Measurements from ENCODE around the gene ITSN1.
"Not testable (repeated sequence)": the region's sequence is repeated elsewhere in the genome, so short reads cannot be mapped to it uniquely, and the experiment has no call there.

ITSN1 gene

DNA sequence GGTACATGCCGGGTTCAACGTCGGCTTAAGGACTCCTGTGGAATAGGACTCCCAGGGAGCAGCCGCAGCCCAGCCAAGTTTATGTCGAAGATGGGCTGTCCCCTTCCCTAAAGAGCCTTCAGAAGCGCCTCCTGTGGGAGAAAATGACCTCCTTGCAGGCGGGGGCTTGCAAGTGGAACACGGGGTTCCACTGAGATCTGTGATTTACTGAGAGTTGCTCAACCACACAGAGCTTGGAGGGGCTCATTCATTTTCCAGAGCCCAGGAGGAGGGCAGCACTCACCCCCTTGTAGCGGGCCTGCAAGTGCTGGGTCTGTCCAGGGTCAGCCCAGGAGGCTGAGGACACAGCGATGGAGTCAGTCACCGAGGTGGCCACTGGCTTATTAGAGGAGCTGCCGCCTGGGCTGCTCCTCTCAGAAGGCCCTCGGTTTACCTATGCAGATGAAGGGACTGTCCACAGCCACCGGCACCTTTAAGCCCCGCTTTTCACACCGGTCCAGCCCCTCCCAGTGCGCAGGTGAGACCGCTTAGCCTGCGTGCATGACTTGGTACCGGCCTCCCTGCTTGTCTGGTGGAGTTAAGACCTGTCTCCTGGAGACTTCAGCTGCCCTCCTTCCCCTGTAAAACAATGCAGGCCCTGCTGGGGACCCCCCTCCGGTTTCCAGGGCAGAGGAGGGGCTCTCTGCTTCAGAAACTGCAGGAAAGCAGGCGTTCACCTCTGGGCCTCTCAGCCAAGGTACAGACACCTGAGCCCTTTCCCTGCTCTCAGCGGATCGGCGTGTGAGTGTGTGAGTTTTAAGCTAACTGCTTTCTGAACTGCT, 215.8 kb downstream of the ITSN1 start:
- no peak for FAIRE-seq
- no peak for DNase-seq (ENCODE audit: low spot score)

DNA sequence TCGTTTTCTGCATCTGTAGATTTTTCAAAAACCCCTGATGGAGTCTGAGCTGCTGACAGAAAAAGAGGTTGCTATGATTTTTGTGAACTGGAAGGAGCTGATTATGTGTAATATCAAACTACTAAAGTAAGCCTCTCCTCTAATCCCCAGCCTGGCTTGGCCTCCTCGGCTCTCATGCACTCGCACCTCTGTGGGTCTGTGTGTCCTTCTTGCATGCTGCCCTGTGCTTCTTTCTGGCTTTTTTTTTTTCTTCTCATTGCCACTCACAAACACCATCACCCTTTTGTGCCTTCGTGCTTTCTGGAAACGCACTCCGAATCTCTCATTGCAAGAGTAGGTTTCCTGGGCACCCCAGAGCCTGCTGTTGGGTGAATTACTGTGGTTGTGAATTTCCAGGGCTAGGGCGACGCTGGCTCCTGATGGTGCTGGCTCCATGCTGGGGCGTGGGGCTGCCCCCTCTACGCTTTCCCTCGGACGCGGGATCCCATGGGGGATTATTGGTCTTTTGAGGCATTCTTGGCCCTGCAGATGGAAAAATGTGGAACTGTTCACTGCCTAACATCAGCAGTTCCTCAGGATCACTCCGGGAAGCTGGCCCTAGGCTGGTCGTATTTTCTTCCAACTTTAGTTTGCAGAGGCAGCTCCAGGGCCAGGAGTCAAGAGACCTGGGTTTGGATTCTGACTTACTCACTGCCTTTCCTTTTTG, 216.5 kb downstream of the ITSN1 start:
- FAIRE-seq = no peak
- DNase-seq (ENCODE audit: low spot score) = no peak

DNA sequence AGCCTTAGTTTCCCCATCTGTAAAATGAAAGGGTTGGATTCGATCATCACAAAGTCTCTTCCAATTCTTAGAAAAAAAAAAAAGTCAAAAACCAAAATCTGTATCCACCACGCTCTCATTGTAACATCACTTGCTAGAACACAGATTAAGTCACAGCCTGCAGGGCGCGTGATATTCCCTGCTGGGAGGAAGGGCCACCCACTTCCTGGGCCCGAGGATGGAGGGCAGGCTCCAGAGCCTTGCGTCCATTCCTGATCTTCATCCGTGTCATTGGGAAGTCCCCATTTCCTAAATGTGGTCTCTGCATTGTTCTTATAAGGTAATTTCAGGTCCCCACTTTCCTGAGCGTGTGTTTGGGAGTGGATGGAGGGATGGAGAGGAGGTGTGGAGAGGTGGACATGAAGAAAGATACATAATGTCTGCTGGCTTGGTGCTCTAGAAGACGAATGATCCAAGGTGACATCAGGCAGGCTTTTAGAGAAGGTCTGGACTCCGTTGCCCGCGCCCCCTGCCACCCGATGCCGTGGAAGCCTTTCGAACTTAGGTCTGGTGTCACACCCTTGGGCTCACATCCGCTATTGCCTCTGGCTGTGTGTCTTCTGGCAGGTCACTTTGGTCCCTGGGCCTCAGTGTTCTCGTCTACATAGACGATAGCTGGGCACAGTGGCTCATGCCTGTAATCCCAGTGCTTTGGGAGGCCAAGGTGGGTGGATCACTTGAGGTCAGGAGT, 217.2 kb downstream of the ITSN1 start:
- no peak for FAIRE-seq
- DNase-seq (ENCODE audit: low spot score) = no peak

DNA sequence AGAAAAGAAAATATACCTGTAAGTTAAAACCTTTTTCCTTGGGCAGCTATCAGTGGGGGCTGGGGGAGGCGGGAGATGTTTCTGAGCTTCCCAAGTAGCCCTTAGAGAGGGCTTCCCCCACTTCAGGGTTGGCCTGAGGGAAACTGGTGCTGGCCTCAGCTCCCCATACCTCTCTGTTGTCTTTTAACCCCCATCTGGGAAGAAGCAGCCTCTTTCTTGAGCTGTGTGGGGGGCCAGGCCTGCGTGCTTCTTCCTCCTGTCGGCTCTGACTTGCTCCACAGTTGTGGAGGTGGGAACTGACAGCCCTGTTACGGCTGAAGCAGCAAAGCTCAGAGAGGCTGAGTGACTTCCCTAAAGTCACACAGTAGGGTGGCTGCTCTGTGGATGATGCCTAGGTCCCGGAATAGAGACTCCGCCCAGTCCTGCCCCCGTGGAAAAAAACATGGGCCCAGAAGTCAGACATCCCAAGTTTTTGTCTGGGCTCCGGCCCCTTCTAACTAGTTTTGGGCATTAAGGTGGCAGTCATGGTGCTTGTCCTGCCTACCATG, 218.1 kb downstream of the ITSN1 start:
- DNase-seq (ENCODE audit: low spot score) = no peak
- FAIRE-seq = no peak

DNA sequence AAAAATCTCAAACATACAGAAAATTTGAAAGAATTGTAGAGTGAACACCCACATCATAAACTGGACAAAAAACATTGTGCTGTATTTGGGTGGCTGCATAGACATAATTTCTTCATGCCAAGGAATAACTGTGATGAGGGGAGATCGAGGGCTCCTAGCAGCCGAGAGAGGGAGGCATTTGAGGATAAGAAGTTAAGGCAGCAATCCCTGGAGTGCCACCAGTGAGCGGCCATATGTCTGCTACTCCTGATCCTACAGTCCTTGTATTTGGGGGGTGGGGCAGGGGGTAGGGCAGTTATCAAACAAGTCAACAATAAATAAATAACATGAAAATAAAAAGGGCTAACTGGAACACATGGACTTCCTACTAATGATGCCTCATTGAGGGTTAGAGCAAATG, 218.8 kb downstream of the ITSN1 start:
- no peak for FAIRE-seq
- DNase-seq (ENCODE audit: low spot score) = no peak

DNA sequence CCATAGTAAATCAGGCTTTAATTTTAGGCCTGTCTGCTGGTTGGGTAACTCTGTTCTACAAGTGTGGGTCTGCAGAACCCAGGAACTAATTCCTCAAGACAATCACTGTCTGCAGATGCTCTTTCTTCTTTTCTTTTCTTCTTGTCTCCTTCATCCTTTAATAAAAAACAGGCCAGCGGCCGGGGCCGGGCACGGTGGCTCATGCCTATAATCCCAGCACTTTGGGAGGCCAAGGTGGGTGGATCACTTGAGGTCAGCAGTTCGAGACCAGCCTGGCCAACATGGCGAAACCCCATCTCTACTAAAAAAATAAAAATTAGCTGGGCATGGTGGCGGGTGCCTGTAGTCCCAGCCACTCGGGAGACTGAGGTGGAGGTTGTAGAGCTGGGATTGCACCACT, 220.9 kb downstream of the ITSN1 start:
- DNase-seq (ENCODE audit: low spot score); FAIRE-seq: not testable (repeated sequence)

DNA sequence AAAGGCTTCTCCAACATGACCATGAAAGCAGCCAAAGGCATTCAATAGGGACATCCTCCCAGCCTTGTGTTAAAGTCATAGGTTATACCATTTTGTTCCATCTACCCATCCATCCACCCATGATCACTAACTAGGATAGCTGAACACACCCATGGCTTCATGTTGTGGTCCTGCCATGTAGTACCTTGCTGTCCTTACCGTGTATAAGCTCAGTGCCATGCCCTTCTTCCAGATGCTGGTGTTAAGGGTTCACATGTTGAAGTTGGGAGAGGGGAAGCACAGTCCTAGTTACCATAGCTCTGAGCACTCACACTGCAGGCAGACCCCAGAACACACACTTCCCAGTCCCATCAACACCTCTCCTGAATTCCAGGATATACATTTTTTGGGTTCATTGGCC, 221.8 kb downstream of the ITSN1 start:
- FAIRE-seq (no peak), DNase-seq (ENCODE audit: low spot score) (no peak)

DNA sequence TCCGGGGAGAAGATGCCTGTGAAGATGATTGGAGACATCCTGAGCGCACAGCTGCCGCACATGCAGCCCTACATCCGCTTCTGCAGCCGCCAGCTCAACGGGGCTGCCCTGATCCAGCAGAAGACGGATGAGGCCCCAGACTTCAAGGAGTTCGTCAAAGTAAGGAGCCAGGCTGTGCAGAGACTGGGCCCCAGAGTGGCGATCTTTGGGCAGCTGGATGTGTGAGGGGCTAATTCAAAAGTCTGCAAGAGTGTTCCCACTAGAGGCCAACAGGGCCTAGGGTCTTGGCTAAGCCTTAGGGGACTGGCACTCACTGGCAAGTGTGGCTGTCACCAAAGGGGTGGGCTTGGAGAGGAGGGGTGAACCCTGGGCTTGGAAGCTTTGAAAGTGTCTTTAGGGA, 222.9 kb downstream of the ITSN1 start:
- DNase-seq (ENCODE audit: low spot score) (no peak), FAIRE-seq (no peak)

DNA sequence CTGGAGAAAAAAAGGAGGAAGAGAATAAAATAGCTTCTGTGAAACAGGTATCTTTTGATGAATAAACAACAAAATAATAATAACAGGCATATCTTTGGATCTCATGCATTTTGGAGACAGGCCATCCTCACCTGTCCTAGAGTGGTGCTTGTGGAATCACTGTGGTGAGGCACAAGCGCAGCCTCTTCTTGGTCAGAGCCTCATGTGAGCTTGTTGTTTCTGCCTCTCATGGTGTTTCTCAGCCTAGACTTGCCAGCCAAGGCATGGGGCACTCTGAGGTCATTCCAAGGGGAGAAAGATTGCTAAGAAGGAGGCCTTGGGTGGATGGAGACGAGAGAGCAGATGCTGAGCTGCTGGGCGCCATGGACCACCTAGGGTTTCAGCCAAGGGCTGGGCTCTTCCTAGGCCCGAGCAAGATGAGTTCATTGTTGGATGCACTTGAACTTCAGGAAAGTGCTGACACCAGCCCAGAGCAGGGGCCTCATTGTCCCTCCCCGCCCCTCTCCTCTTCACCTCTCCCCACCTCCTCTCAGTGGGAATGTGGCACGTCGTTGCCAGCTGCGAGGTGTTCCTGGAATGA, 223.8 kb downstream of the ITSN1 start:
- DNase-seq (ENCODE audit: low spot score) (no peak), FAIRE-seq (no peak)

DNA sequence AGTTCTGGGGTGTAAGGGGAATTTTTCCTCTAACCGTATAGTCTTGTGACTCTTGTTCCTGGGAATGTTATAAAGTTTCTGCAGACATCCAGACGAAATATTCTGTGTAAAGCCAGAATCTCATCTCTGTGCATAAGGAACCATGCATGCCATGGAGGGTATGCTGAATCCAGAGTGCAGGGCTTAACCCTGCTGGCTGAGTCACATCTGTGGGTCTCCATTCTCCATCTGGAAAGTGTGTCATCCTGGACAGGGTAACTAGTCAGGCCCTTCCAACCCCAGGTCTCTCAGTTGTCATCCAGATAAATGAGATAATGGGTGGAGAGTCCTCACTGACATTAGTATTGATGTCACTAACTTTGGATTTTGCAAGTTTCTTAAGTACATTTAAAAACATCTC, 224.5 kb downstream of the ITSN1 start:
- FAIRE-seq (no peak), DNase-seq (ENCODE audit: low spot score) (no peak)

DNA sequence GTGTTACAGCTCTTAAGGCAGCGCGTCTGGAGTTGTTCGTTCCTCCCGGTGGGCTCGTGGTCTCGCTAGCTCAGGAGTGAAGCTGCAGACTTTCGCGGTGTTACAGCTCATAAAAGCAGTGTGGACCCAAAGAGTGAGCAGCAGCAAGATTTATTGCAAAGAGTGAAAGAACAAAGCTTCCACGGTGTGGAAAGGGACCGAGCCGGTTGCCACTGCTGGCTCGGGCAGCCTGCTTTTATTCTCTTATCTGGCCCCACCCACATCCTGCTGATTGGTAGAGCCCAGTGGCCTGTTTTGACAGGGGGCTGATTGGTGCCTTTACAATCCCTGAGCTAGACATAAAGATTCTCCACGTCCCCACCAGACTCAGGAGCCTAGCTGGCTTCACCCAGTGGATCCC, 225.6 kb downstream of the ITSN1 start:
- not testable (repeated sequence) for DNase-seq (ENCODE audit: low spot score); FAIRE-seq

DNA sequence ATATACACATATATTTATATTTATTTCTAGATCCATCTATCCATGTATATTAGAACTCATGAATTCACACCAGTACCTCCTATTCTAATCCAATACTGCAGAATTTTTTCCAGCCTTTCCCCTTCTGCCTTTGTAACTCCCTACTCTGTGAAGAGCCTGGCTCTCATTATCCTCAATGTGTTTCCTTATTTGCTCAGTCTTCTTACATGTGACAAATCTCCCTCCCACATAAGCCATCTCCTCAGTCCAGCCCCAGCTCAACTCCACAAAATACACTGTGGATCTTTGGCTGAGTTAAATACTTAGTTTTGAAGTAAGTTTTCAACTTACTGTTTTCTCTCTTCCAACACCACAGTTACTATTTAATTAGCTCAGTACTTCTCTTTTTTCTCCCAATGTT, 227.6 kb downstream of the ITSN1 start:
- FAIRE-seq = no peak
- no peak for DNase-seq (ENCODE audit: low spot score)

DNA sequence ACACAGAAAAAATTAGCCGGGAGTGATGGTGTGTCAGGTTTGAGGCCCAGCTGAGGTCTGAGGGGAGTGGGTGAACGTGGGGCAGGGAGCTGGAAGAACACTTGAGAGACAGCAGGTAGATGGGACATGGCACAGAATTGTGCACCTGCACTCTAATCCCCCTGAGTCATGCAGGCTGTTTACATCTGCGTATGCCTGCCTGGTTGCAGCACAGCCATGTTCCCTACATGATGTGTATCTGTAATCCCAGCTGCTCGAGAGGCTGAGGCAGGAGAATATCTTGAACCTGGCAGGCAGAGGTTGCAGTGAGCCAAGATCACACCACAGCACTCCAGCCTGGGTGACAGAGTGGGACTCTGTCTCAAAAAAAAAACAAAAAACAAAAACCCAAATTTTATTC, 228.5 kb downstream of the ITSN1 start:
- no peak for FAIRE-seq
- no peak for DNase-seq (ENCODE audit: low spot score)

DNA sequence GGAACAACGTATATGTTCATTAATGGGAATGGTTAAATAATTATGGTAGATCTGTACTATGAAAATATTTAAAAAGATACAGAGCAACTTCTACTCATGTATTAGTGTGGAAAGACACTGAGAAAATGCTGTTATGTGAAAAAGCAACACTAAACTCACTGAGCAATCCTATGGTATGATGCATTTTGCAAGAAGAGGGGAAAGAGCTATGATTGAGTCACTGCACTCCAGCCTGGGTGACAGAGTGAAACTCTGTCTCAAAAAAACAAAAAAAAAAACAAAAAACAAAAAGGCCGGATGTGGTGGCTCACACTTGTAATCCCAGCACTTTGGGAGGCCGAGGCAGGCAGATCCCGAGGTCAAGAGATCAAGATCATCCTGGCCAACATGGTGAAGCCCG, 228.9 kb downstream of the ITSN1 start:
- DNase-seq (ENCODE audit: low spot score) (no peak), FAIRE-seq (no peak)

DNA sequence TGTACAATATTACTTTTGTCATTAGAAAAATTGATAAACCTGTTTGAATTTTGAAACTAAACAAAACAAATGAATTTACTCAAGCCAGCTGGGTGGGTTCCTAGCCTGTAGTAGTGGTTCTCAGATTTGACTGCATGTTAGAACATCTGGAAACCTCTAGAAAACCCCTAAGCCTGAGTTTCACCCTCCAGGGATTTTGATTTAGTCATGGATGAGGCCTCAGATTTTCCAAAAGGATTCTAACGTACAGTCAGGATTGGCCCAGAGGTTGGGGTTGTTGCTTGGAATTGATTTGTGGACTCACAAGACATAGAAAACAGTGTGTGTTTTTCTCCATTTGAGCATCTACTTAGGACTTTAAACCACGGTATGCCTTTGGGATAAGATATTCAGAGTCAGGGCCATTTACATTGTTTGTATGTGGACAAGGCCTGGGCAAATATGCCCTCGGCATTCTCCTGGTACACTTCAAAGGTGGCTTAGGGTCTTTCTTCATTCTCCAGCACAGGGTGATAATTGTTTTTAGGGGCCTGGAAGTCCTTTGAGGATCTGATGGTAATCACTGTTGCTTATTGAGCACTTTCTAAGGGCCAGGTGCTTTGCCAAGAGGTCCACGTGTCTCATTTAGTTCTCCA, 230.7 kb downstream of the ITSN1 start:
- DNase-seq (ENCODE audit: low spot score) (no peak), FAIRE-seq (no peak)

DNA sequence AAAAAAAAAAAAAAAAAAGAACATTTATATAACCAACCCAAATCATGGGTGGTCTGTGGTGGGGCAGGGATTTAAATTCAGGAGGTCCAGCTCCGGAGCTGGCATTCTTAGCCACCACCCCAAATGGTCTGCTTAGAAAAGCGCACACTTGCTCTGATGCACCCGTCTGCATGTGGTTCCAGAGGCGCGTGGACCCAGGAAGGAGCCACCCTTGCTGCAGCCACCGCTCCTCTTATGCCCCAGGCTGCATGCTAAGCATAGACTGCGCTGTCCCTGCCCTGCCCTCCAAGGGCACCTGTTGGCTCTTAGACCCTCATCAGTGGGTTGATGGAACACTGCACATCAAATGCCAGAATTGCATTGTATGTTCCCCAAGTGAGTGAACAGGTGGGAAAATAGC, 231.9 kb downstream of the ITSN1 start:
- no peak for FAIRE-seq

DNA sequence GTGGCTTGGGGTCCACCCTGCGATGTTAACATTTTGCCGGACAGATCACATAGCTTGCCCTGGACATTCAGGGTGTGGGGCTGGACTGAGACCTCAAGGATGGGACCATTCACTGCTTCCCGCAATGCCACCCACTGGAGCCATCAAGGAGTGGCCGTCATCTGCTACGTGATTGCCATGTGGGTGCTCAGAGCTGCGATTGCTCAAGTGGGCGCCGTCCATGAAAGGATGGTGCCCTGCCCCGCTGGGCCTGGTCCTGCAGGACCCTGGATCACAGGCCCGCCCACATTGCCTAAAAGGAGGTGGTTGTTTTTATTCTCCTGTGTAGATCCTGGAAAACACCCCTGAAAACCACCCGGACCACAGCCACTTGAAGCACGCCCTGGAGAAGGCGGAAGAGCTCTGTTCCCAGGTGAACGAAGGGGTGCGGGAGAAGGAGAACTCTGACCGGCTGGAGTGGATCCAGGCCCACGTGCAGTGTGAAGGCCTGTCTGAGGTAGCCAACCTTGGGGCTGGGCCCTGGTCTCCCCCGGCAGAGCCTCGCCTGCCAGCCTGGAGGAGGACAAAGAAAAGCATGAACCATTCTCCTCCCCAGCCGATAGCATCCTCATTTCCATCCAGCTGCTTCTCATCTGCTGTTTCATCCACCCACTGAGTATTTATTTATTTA, 232.9 kb downstream of the ITSN1 start:
- FAIRE-seq = no peak
- no peak for DNase-seq (ENCODE audit: low spot score)

More for the DNA sequence above, 231.9 kb downstream of the ITSN1 start:
- no peak for DNase-seq (ENCODE audit: low spot score)

DNA sequence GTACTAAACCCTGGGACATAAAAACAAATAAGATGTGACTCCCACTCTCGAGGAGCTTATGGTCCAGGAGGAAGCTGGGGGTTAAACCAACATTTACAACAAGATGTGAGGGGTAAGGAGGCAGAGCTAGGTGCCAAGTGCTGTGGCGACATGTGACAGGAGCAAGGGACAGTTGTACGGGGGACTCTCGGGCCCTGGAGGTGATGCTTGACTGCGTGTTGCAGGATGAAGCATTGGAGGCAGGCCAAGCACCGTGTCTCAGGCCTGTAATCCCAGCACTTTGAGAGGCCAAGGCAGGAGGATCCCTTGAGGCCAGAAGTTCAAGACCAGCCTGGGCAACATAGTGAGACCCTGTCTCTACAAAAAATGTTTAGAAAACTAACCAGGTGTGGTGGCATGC, 236.5 kb downstream of the ITSN1 start:
- DNase-seq (ENCODE audit: low spot score) = no peak
- FAIRE-seq = no peak

DNA sequence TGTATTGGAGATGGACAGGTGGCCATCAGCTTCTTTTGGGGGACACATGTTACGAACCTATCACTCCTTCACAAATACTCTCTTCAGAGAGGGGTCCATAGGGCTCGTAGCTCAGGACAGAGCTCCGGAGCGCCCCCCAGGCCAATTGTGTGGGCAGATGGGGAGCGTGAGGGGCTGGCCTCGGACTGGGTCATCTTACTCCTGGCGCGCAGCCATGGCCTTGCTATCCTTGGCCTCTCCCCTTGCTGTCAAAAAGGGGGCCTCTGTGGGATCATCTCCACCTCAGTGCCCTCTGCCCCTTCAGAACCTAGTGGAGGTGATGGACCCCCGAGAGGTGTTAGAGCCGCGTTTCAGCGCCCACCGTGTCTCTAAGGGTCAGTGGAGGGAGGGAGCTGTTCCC, 238.3 kb downstream of the ITSN1 start:
- FAIRE-seq = no peak
- DNase-seq (ENCODE audit: low spot score) = no peak

DNA sequence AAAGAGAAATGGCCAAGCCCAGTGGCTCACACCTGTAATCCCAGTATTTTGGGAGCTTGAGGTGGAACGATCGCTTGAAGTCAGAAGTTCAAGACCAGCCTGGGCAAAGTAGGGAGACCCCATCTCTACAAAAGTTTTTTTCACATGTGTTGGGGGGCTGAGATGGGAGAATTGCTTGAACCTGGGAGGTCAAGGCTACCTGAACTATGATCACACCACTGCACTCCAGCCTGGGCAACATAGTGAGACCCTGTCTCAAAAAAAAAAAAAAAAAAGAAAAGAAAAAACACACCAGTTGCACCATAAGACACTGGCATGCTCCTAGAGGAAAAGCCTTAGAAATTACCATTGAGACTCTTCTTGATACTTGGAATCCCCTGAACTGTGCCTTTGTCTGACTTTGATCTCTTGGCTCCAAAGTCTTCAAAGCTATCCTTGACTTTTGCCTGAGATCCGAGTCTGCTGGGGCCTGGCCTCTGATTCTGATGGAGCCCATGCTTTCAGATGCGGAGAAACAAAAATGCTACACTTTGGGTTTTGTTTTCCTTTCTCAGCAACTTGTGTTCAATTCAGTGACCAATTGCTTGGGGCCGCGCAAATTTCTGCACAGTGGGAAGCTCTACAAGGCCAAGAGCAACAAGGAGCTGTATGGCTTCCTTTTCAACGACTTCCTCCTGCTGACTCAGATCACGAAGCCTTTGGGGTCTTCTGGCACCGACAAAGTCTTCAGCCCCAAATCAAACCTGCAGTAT, 239.6 kb downstream of the ITSN1 start:
- DNase-seq (ENCODE audit: low spot score) (no peak), FAIRE-seq (no peak)

Data from RCC 7860 (cell line).